NCI-H748 treated with DMSO at 0.1 percent for 48 hours (cell line): ENCODE measurements around the gene ALG6.
A peak's percentile ranks its signal among the peaks of the same experiment; 100 is the strongest.

Experiments used
- DNase-seq: peaks from one replicate; lab custom pipeline; 2025; lab: John Stamatoyannopoulos, UW

Gene ALG6

DNA sequence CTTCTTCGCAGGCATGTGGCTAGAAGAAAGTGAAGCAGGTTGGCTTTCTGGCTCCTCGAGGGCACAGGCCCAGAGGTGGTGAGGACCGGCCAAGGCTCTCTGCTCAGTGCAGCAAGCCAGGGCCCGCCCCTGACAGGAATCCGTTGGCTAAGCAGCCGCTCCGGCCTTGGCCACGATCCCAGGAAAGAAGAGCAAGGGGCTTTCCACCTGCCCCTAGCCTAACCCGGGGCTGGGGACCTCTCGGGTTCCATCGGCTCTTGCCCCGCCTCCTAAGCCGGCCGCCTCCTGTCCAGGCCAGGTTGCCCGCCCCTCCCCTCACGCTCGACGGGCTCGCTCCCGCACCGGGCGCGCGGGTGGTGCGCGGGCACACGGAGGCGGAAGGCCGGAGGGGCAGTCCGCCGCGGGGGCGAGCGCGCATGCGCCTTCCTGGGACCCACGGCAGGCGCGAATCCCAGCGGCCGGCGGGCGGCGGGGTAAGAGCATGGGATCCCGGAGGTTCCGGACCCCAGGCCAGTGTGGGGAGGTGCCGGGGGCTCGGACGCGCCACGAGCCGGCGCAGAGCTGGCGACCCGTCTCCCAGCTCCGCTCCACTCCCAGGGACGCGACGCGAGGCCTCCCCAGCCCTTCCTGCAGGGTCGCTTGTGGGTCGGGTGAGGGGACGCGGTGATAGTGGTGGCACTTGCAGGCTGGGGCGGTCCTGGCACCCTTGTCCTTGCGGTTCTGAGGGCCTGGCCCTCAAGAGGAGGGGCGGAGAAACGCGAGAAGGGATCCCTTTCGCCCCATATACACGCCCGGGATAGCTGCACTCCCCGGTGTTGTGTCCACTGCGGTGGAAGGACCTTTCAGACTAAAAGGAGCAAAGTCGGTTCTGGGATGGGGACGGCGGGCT is at the start of gene ALG6:
Gene ALG6, plus strand, starts transcription at position 413 of the 889 bp plus-strand sequence. CDS start 3,351 bp downstream, outside the sequence.
- DNase-seq: peak; percentile 72

DNA sequence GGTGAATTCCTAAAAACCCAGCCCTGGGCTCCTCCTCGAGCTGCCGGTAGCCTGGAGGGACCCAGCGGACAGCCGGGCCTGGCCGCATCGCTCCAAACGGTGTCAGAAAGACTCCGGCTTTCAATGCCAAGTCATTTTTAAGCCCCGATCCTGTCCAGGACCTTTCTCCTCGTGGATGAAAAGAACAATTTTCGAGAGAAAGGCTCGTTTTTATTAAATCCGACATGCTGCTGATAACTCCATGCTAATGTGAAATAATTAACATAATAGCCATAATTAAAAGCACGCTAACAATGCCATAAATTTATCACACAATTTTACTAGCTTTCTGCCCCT is 49.6 kb upstream of the ALG6 start:
- no peak for DNase-seq

DNA sequence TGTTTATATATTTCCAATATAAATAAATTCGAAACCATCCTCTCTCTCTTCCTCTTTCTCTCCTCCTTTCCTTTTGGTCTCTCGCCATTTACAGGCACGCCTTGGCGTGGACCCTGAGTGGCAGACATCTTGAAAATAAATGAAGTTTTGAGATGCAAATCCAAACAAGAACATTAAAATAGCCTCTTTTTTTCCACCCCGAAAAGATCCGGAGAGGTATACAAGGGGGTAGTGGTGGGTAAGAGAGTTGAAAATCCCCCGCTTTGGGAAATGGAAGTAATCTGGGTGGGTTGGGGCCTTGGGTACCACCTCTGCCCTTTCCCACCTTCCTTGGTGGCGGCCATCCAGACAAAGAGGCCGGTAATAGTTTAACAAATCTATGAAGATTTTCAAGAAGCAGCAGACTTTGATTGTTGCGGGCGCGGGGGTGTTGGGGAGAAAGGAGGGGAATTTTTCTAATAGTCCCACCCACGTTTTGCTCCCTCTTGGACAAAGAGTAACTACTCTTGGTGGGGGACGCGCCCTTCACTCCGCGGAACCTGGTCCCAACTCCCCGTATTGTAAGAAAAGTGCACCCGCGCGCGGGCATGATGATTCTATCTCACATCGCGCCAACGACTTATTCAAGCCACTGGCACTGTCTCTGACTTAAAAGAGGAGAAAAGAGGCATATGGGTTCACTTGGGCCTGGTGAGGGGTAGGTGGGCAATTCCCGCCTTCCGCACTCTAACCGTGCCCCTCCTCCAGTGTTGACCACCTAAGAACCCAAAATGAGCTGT is 49.0 kb upstream of the ALG6 start:
- DNase-seq: no peak

DNA sequence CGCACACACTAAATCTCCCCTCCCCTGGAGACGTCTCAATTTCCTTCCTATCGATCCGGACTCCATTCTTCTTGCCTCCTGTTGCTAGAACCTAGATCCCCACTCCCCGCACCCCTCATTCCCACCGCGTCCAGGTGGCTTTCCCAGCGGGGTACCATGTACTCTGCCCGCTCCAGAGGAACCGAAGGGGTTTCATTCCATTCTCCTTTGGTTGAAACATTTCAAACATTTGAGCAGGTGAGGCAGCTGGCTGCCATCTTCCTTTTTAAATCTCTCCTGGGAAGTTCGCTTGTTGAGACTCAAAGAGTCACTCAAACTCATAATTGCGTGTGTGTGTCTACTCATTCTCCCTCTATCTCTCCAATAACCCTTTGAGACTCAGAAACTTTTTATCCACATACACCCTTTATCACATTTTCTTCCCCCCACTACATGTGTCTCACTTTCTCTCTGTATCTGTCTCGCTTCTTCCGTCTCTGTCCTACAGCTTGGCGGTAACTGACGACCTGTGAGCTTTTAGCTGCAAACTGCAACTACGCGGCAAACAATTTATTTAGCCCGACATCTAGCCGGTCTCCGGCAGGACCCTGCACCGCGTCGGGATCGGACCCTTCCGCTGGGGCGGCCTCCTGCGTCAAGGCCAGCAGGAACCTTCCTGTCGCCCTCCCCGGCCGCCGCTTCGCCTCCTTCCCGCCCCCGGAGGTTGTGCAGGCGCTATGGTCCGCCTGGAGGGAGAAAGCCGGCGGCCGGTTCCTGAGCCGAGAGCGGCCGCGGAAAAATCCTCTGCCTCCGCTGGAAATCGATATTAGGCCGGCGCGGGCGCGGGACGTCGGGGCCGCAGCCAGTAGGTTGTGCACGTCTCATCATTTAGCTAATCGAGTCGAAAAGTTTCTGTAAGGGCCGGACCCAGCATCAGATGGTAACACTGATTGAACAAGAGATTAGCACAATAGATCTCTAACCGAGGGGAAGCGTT is 48.1 kb upstream of the ALG6 start:
- no peak for DNase-seq

DNA sequence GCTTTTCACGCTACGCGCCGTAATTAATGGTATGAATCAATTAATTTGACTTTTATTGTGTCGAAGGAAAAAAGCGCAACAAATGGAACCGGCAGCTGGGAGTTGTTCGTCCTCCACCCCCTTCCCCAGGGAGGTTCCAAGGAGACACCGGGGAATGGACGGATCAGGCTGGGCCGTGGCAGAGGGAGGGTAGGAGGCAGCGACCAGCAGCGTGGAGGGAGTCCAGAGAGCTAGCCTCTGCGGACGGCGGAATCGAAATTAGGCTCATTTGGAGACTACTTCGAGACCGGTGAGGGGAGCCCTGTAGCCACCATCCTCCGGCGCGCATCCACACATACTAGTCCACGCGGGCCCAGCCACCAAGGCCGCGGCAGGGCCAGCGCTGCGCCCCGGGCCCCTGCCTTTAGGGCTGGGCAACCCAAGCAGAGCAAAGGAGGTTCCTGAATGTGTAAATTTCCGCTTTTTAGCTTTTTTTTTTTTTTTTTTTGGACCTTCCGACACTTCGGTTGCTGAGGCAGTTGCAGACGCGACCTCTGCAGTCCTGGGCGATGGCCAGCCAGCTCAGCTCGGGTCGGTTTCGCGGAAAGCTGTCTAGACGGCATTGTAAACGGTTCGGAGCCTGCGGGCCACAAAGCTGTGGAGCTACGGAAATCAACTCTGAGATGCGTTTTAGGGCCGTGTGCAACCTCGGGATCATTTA is 47.3 kb upstream of the ALG6 start:
- no peak for DNase-seq

DNA sequence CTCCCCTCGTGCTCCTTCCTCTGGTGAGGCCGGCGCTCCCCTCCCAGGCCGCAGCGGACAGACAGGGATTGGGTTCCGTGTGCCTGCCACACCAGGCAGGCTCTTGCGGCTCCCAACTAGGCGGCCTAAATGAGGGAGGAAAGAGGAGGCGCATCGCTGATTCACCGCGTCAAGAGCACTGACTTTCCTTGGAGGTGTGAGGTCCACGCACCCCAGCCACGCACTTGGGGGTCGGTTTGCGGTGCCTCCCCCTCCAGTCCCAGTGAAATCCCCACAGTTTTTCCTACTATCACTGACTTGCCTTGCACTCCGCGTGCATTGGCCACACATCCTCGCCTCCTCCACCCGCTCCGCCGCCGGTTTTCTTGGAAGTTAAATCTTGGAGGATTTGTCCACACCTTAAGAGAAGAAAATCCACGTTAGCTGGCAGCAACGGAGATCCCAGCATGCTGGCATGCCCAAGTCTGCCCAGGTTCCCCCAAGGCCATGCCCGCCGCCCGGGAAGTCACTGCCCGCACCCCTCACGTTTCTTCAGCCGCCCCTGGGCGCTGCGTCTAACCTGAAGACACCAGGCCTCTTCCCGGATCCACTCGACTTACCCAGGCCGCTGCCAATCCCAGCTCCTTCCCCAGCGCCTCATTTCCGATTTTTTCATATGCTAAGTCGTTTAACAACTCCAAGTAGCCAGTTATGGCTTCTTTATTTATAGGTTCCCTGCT is 46.2 kb upstream of the ALG6 start:
- DNase-seq: no peak

DNA sequence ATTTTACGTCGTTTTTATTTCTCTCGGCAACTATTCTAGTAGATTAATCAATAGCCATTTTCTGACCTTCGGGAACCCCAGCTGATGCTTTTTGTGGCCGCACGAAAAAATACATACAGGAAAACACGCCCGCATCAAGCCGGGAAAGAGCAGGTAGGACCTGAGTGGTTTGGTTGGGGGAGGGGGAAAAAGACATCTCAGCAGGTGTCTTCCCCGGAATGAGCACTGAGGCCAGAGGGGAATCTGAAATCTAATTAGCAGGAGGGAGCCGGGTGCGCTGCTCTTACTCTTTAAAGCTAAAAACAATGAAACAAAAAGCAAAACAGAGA is 45.7 kb upstream of the ALG6 start:
- DNase-seq: no peak

DNA sequence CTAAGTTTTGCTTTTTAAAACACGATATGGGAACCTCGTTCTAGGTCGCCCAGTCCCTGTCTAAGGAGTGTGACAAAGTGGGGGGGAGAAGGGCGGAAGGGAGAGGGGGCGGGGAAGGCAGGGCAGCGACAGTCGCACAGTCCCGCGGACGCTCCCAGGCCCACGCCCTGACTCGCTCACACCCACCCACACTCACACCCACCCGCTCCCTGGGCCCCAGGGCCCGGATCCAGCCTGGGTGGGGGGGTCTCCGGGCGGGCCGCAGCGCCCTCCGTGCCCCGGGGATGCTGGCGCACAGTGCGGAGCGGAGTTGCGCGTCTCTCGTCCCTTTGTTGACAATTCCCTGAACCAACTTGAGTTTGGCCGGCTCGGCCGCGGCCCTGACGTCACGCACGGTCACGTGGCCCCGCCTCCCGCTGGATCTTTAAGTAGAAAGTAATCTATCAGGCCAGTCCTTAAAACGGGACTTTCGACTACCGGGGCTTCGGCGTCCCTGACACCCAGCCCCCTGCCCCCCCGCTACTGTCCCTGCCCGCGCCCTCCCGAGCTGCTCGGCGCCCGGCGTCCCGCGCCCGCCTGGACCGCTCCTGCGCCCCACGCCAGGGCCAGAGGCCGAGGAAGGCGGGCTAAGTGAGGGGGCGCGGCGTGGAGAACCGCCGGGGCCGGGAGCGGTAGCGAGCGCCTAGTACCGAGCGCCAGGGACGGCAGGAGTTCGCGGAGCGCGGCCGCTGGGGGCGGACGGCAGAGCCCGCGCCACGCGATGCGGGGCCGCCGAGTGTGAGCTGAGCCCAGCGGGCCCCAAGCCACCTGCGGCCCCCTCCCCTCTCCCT is 45.1 kb upstream of the ALG6 start, which contains the start of gene FOXD3:
Gene FOXD3, plus strand, starts transcription at position 454 of the 830 bp plus-strand sequence. CDS start 492 bp downstream, outside the sequence.
- DNase-seq: peak; percentile 37

DNA sequence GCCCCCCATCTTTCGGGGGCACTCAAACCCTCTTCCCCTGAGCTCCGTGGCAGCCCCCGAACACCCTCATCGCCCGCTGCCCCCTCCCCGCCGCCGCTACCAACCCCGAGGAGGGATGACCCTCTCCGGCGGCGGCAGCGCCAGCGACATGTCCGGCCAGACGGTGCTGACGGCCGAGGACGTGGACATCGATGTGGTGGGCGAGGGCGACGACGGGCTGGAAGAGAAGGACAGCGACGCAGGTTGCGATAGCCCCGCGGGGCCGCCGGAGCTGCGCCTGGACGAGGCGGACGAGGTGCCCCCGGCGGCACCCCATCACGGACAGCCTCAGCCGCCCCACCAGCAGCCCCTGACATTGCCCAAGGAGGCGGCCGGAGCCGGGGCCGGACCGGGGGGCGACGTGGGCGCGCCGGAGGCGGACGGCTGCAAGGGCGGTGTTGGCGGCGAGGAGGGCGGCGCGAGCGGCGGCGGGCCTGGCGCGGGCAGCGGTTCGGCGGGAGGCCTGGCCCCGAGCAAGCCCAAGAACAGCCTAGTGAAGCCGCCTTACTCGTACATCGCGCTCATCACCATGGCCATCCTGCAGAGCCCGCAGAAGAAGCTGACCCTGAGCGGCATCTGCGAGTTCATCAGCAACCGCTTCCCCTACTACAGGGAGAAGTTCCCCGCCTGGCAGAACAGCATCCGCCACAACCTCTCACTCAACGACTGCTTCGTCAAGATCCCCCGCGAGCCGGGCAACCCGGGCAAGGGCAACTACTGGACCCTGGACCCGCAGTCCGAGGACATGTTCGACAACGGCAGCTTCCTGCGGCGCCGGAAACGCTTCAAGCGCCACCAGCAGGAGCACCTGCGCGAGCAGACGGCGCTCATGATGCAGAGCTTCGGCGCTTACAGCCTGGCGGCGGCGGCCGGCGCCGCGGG is 44.2 kb upstream of the ALG6 start:
- DNase-seq: peak; percentile 51

DNA sequence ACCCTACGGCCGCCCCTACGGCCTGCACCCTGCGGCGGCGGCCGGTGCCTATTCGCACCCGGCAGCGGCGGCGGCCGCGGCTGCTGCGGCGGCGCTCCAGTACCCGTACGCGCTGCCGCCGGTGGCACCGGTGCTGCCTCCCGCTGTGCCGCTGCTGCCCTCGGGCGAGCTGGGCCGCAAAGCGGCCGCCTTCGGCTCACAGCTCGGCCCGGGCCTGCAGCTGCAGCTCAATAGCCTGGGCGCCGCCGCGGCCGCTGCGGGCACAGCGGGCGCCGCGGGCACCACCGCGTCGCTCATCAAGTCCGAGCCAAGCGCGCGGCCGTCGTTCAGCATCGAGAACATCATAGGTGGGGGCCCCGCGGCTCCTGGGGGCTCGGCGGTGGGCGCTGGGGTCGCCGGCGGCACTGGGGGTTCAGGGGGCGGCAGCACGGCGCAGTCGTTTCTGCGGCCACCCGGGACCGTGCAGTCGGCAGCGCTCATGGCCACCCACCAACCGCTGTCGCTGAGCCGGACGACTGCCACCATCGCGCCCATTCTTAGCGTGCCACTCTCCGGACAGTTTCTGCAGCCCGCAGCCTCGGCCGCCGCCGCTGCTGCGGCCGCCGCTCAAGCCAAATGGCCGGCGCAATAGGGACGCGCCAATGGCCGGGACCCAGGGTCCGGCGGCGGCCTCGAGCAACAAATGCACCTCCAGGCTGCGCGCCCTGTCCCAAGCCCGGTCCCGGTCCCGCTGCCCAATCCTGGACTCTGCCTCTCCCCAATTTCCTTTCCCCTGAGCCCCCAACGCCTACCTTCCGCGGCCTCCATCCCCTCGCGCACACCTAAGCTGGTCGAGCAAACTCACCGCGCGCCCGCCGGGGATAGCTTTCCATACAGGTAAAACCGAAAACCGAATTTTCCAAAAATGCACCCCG is 43.3 kb upstream of the ALG6 start:
- peak; percentile 7 for DNase-seq

DNA sequence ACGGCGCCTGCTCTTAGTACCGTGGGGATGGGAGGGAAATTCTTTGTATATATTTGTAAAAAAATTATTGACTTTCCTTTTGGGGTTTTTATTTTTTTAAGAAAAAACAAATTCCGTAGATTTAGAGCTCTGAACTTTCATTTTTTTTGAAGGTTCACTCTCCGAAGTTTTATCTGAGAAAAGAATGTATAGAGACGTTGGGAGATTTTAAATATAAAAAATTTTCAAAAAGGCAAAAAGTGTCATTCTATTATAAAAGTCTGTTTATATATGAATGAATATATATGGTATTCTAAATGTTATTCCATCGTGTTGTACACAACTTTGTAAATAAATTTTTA is 42.7 kb upstream of the ALG6 start:
- DNase-seq: no peak

DNA sequence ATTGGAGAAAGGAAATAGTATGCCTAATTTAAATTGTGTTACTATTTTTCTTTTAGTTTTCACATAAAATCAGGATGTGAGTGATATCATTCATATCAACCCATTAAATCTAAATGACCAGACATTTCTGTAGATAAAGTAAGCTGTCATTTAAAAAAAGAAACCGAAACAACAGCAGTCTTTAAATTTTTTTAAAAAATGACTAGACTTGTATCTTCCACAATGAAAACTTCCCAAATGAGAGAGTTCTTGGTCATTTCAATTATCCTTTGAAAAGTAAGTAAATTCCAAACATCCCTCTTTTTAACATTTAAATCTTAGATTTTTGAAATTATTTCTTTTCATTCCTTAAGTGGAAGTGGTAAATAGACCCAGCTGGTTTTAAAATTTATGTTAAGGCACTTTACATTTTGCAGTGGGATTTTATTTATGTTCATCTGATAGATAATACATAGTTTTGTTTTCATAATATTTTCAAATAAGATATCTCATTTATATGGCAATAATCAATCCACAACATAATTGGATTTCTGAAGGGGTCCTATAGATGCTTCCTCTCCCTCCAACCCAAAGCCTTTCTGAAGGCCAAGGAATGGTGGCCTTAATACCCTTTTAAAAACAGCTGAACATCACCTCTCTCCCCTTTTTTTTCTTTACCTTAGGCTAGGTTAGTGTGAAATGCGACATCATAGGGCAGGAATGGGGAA is 42.0 kb upstream of the ALG6 start:
- peak; percentile 12 for DNase-seq

DNA sequence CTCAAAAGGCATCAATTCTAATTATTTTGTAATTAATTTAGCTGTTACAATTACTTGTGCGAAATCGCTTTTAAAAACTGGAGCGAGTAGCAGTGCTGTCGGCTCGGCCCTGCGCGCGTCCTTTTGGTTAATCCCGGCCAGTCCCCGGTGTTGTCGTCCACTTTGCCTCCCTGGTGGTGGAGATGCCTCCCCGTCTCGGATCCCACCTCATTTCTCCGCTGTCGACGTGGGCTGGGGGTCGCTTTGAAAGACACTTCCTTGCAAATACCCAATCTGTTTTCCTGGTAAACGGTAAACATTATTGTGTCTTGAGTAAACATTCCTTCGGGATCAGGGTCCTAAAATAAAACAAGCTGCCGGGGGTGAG is 41.3 kb upstream of the ALG6 start:
- DNase-seq: peak; percentile 17

DNA sequence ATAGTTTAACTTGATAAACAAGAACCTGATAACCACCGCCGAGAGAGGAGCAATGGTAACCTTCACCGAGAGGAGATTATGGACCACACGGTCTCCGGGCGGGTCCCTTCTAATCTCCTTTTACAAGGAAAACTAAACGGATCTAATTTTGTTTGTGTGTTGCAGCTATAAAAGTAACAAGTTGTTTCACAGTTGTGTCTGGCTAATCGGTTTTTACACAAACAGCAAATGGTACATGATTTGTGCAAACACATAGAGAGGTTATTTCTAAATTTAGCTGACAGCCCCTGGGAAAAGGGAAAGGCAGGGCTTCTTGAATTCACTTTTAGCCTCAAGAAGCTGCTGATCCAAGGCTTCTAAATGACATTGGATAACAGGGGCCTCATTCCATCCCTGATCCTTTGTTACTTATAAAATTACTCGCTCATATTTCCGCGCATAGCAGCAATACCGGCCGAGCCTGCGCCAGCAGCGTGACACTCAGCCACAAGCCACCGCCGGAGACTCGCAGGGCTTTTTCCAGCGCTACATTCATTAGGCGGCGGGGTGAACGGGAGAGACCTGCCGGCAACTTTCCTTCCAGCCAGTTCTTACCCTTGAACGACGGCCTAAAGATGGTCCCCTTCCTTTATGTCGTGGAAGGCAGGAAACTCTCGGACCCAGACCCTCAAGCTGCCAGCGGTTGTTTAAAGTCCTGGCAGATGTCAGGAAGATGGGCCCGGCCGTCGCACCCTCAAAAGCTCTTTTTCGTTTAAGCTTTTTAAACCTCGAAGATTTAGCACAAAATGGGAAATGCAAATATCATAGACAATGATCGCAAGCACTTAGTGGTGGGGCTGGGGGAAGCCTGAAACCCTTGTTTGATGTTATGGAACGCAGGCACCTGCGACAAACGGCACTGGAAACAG is 40.7 kb upstream of the ALG6 start:
- DNase-seq: no peak

DNA sequence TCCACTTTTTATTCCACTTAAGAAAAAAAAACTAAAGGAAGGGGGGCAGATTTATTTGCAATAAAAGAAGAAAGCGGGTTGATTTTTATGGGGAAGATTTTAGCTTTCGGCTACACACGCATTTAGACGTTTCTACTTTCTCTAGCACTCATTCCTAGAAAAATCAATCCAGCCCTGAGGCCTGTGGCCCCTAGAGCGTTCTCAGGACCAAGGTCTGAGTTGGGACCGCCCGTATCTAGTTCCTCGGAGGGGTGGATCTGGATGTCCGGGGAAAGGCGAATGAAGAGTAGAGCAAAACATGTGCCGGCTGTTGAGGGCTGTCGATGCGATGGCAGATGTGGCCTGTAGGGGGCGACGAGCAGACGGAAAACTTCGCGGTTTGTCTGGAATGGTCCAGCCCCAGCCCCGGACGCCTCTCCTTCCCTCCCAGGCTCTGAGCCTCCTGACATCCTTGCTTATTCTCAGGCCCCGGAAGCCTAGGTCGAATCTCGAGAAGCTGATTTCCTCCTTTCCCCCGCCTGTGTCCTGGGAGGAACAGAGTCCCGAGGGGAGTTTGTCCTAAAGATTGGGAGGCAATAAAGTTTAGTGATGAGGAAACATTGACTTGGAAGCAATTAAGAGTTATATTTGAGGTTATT is 39.9 kb upstream of the ALG6 start:
- DNase-seq: peak; percentile 44

DNA sequence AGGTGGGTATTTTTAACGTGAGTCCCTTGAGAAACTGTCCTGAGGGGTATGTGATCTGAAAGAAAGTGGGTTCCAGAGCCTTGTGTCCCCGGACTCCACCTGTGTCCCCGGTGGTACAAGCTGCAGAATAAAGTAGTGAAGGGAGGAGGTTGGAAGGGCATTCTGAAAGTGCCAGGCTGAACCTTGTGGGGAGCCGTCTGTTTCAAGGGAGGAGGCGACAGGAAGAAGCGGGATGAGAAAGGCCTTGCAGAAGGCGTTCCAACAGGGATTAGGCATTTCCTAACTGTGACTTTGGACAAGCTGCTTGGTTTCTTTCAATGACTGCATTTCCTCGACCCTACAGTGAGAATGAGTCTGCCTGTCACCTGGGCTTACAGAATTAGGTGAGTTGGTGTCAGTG is 39.3 kb upstream of the ALG6 start:
- DNase-seq: no peak
